Endothelial cell of umbilical vein (primary cell): Measurements from ENCODE around the gene ABHD14A. TPM values are rescaled to one million over a fixed set of nuclear protein-coding genes. Genes with fewer than 3 reads are reported as not detected.

Experiments
- BruUV-seq: library from RNA; stranded (reverse); fragments of 400-500 nt; replicated peaks from 2 replicates; lab custom pipeline; 2021; lab: Mats Ljungman, UMichigan
- CTCF ChIA-PET: fragments of 300-600, 350-600 bp; sonication (Branson Sonifier 250); formaldehyde crosslinking; loops from one replicate; lab custom pipeline; 2021; ENCODE audit warnings: antibody characterized with exemption, inconsistent platforms; lab: Charles Lee
- POLR2A ChIA-PET: fragments of 300-600, 350-600 bp; sonication (Branson Sonifier 250); formaldehyde crosslinking; loops from one replicate; lab custom pipeline; 2021; ENCODE audit warnings: antibody characterized with exemption, inconsistent platforms; lab: Charles Lee
- DNase-seq: peaks from one replicate; pipeline ENCODE4 v3.0.0-alpha.2; 2011; ENCODE audit warnings: low read depth, low spot score
- FAIRE-seq: peaks from 2 replicates; lab custom pipeline; 2011; peaks lifted over from hg19 to GRCh38; lab: Jason Lieb, UNC
- H2AFZ ChIP-seq: 2 replicates; pipeline ENCODE4 v1.6.0; 2012; ENCODE audit warnings: low read depth, low read length, control low read depth, inconsistent platforms
- H3K27ac ChIP-seq: 2 replicates; pipeline ENCODE4 v1.5.1; 2011; ENCODE audit warnings: low read depth, mild to moderate bottlenecking, control low read depth, low read length, moderate library complexity; ENCODE audit not compliant: insufficient read depth
- H3K27me3 ChIP-seq, 2 experiments: 2 replicates each; pipeline versions ENCODE4 v1.6.0 to v1.6.1; 2011; ENCODE audit warnings: low read length in 2 of 2, mixed read lengths in 1 of 2; ENCODE audit not compliant: control insufficient read depth in 2 of 2, insufficient read depth in 2 of 2
- H3K36me3 ChIP-seq, 2 experiments: 2 replicates in 1 of 2; 3 replicates in 1 of 2; pipeline ENCODE4 v1.5.1; 2011; ENCODE audit warnings: low read length in 2 of 2, mild to moderate bottlenecking in 1 of 2, moderate library complexity in 1 of 2; ENCODE audit not compliant: control insufficient read depth in 2 of 2, insufficient read depth in 2 of 2; ENCODE audit errors: extremely low read depth in 1 of 2
- H3K4me1 ChIP-seq: 3 replicates; pipeline ENCODE4 v1.5.1; 2011; ENCODE audit warnings: mild to moderate bottlenecking, low read length; ENCODE audit not compliant: control insufficient read depth, insufficient read depth; ENCODE audit errors: extremely low read depth
- H3K4me2 ChIP-seq: 2 replicates; pipeline ENCODE4 v1.6.1; 2011; ENCODE audit warnings: low read length, control low read depth, mixed read lengths; ENCODE audit not compliant: insufficient read depth
- H3K4me3 ChIP-seq, 3 experiments: fragments of 200-600 bp in 1 of 3; sonication (generic), shearing (Covaris generic) in 1 of 3; replicated peaks in 1 of 3; 2 replicates each; pipeline ENCODE4 v1.5.1; 2011 to 2016; ENCODE audit warnings: control low read depth in 3 of 3, low read length in 3 of 3, mild to moderate bottlenecking in 2 of 3, inconsistent platforms in 1 of 3, low read depth in 1 of 3, moderate library complexity in 1 of 3; ENCODE audit not compliant: insufficient read depth in 1 of 3
- H3K79me2 ChIP-seq: 2 replicates; pipeline ENCODE4 v1.6.0; 2012; ENCODE audit warnings: low read length, inconsistent platforms; ENCODE audit not compliant: control insufficient read depth, insufficient read depth
- H3K9ac ChIP-seq: replicated peaks from 2 replicates; pipeline ENCODE3; 2011; ENCODE audit warnings: low read length, control low read depth; ENCODE audit not compliant: insufficient read depth; ENCODE audit errors: extremely low read depth
- H3K9me1 ChIP-seq: replicated peaks from 3 replicates; pipeline ENCODE4 v1.6.0; 2011; ENCODE audit warnings: mild to moderate bottlenecking, low read length; ENCODE audit not compliant: control insufficient read depth, insufficient read depth; ENCODE audit errors: extremely low read depth
- H3K9me3 ChIP-seq: replicated peaks from 2 replicates; pipeline ENCODE4 v1.5.1; 2012; ENCODE audit warnings: low read length, inconsistent platforms; ENCODE audit not compliant: control insufficient read depth, insufficient read depth
- H4K20me1 ChIP-seq: replicated peaks from 2 replicates; pipeline ENCODE3; 2011; ENCODE audit warnings: mild to moderate bottlenecking, low read length; ENCODE audit not compliant: control insufficient read depth, insufficient read depth; ENCODE audit errors: extremely low read depth
- EZH2 ChIP-seq: IDR thresholded peaks from 2 replicates; pipeline ENCODE4 v1.6.1; 2012; ENCODE audit warnings: borderline replicate concordance, low read depth, mild to moderate bottlenecking, moderate library complexity, low read length, inconsistent platforms; ENCODE audit not compliant: severe bottlenecking
- FOS ChIP-seq: IDR thresholded peaks from 2 replicates; pipeline ENCODE4 v1.6.1; 2011; ENCODE audit warnings: mild to moderate bottlenecking, low read length, moderate library complexity, borderline replicate concordance; ENCODE audit not compliant: insufficient read depth
- GATA2 ChIP-seq: IDR thresholded peaks from 2 replicates; pipeline ENCODE4 v1.7.0; 2011; ENCODE audit warnings: low read depth, mild to moderate bottlenecking, moderate library complexity, mixed read lengths, low read length; ENCODE audit not compliant: insufficient read length, insufficient read depth
- JUN ChIP-seq: IDR thresholded peaks from 2 replicates; pipeline ENCODE4 v1.6.1; 2011; ENCODE audit warnings: borderline replicate concordance, low read depth; ENCODE audit not compliant: insufficient read length, insufficient read depth
- MAX ChIP-seq: IDR thresholded peaks from 2 replicates; pipeline ENCODE4 v1.6.1; 2011; ENCODE audit not compliant: insufficient read depth, insufficient read length
- MYC ChIP-seq: IDR thresholded peaks from one replicate; pipeline ENCODE4 v1.6.1; 2011; ENCODE audit warnings: mild to moderate bottlenecking, low read depth, low read length
- POLR2A ChIP-seq: IDR thresholded peaks from 2 replicates; pipeline ENCODE4 v1.6.1; 2012; ENCODE audit warnings: low read depth, mild to moderate bottlenecking, control low read depth, low read length
- POLR2AphosphoS5 ChIP-seq: IDR thresholded peaks from 2 replicates; pipeline ENCODE4 v1.6.1; 2012; ENCODE audit warnings: low read depth, mild to moderate bottlenecking, control low read depth, low read length, moderate library complexity; ENCODE audit not compliant: insufficient read depth
- dilution Hi-C: fragments of 300-500 bp; cut with MboI; formaldehyde crosslinking; loops from one replicate; pipeline ENCODE4 v1.15.0; 2019; ENCODE audit warnings: low sequenced_read_pairs; ENCODE audit not compliant: extremely low pct_ligation_motif_present
- intact Hi-C: fragments of 100-400 bp; cut with micrococcal nuclease; formaldehyde crosslinking; loops from one replicate; pipeline ENCODE4 v1.10.0; 2022
- polyA plus RNA-seq, 4 experiments: library from polyadenylated mRNA; depleted of rRNA in 3 of 4; stranded (reverse) in 3 of 4; unstranded in 1 of 4; fragments of >200 nt; gene quantifications; 2 replicates each; pipeline versions ENCODE4 v1.2.1 to v1.2.3, GENCODE V29; 2011 to 2012; ENCODE audit warnings: missing spikeins in 1 of 4
- total RNA-seq: library from RNA; stranded (reverse); gene quantifications from 2 replicates; pipeline ENCODE4 v1.2.3, GENCODE V29; 2021
- TF ChIP-seq, protein P1 (sequence below), 2 donors: IDR thresholded peaks; 1 replicate in 1 of 2; 2 replicates in 1 of 2; pipeline ENCODE4 v1.5.1; 2011; ENCODE audit warnings: low read length in 2 of 2, mild to moderate bottlenecking in 2 of 2, moderate library complexity in 2 of 2, control low read depth in 1 of 2, inconsistent platforms in 1 of 2, low read depth in 1 of 2; ENCODE audit not compliant: insufficient read depth in 1 of 2; ENCODE audit errors: extremely low read depth in 1 of 2

The ABHD14A gene
- total and polyA plus RNA-seq, 2 donors (not counting 3 experiments of a cell fraction or from before 2014, with no cell fraction given): 6.6 to 23.7 TPM

GRCh38 chr3:51994530-51994929 is 19.7 kb downstream of the ABHD14A start:
- Histone ChIP-seq H2AFZ (no peak overlapping the region), H3K4me2 (peak overlapping the region; percentile 91), H3K4me1 (peaks cover 19% of the 10 kb centered on the region), H3K36me3 (peaks cover 16 to 20% of the 10 kb centered on the region in 2 experiments), H3K27me3 (no peaks in the 10 kb centered on the region), H3K9me3 (no peaks in the 10 kb centered on the region), H3K79me2 (peaks cover 30% of the 10 kb centered on the region), H3K27ac (peak overlapping the region; percentile 89), H3K9ac (peak overlapping the region; percentile 99), H4K20me1 (no peaks in the 10 kb centered on the region), H3K9me1 (no peaks in the 10 kb centered on the region), H3K4me3 (peak overlapping the region; percentile 67 to 96 (median 91))
- no peak for DNase-seq
- TF ChIP-seq MAX: no peak
- CTCF ChIA-PET: interaction anchor here (2.7 kb wide), 1 partner anchor 12 kb away, joined by 13 read pairs; the partner anchor contains the start of gene ACY1
- TSS peak; percentile 46 for BruUV-seq
- POLR2A ChIA-PET: interaction anchor here (2.2 kb wide), 1 partner anchor 11 kb away, joined by 15 read pairs; the partner anchor contains the start of gene ACY1
- dilution Hi-C loops (loop anchor here (10.0 kb wide), 1 partner anchor 150 kb away; no protein-coding TSS in a partner anchor), intact Hi-C loops (no loop called here)
- FAIRE-seq: peak; percentile 18

GRCh38 chr3:51995346-51996163 is 20.7 kb downstream of the ABHD14A start, which contains the start of gene RPL29:
Gene RPL29 (minus strand): TSS chr3:51995895. CDS start chr3:51995461, 434 bp downstream.
- intact Hi-C loops (loop anchor here (1.0 kb wide), 2 partner anchors 12 to 53 kb away; partner anchors contain the start of genes ACY1 and PARP3), dilution Hi-C loops (loop anchor here (10.0 kb wide), 1 partner anchor 149 kb away; no protein-coding TSS in a partner anchor)
- Histone ChIP-seq H3K27me3 (no peaks in the 10 kb centered on the region), H3K4me1 (peaks cover 19% of the 10 kb centered on the region), H3K79me2 (peaks cover 30% of the 10 kb centered on the region), H2AFZ (peak within 1 kb of the TSS; percentile 52), H3K27ac (peak within 1 kb of the TSS; percentile 89), H4K20me1 (no peaks in the 10 kb centered on the region), H3K9me3 (no peaks in the 10 kb centered on the region), H3K4me3 (peak within 1 kb of the TSS; percentile 67 to 96 (median 91)), H3K4me2 (peak within 1 kb of the TSS; percentile 91), H3K36me3 (peaks cover 16 to 20% of the 10 kb centered on the region in 2 experiments), H3K9me1 (no peaks in the 10 kb centered on the region), H3K9ac (peak within 1 kb of the TSS; percentile 99)
- FAIRE-seq (peak; percentile 98), DNase-seq (peak; percentile 96)
- TF ChIP-seq MYC (peak; percentile 77), MAX (no peak), EZH2 (no peak), POLR2A (peak; percentile 97), JUN (no peak), POLR2AphosphoS5 (peak; percentile 97), FOS (no peak), GATA2 (no peak)
- TF ChIP-seq, protein P1, sequence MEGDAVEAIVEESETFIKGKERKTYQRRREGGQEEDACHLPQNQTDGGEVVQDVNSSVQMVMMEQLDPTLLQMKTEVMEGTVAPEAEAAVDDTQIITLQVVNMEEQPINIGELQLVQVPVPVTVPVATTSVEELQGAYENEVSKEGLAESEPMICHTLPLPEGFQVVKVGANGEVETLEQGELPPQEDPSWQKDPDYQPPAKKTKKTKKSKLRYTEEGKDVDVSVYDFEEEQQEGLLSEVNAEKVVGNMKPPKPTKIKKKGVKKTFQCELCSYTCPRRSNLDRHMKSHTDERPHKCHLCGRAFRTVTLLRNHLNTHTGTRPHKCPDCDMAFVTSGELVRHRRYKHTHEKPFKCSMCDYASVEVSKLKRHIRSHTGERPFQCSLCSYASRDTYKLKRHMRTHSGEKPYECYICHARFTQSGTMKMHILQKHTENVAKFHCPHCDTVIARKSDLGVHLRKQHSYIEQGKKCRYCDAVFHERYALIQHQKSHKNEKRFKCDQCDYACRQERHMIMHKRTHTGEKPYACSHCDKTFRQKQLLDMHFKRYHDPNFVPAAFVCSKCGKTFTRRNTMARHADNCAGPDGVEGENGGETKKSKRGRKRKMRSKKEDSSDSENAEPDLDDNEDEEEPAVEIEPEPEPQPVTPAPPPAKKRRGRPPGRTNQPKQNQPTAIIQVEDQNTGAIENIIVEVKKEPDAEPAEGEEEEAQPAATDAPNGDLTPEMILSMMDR (IDR thresholded peaks at IDR 0.05; ENCODE audit: extremely low read depth in 1 of 2, insufficient read depth in 1 of 2, low read depth in 1 of 2, low read length in 2 of 2): no peak
- no TSS peak for BruUV-seq
- POLR2A ChIA-PET: interaction anchor here (0.6 to 2.2 kb wide), 8 partner anchors 9 to 159 kb away, joined by 3 to 15 read pairs (median 6); partner anchors contain the start of genes ACY1, DUSP7, PARP3 and POC1A
- CTCF ChIA-PET: interaction anchor here (0.7 to 2.7 kb wide), 14 partner anchors 13 to 159 kb away, joined by 3 to 13 read pairs (median 4); partner anchors contain the start of genes ABHD14A, ABHD14B, ACY1 and DUSP7
